NOMO-1 treated with dmso at 0.1 percent for 144 hours (cell line): ENCODE data around the gene SERTAD3.
"Not testable (repeated sequence)": the region's sequence is repeated elsewhere in the genome, so short reads cannot be mapped to it uniquely, and the experiment has no call there.

ENCODE experiments used
- DNase-seq: peaks from one replicate; lab custom pipeline; 2025; ENCODE audit not compliant: unreplicated experiment; lab: John Stamatoyannopoulos, UW

The SERTAD3 gene

DNA sequence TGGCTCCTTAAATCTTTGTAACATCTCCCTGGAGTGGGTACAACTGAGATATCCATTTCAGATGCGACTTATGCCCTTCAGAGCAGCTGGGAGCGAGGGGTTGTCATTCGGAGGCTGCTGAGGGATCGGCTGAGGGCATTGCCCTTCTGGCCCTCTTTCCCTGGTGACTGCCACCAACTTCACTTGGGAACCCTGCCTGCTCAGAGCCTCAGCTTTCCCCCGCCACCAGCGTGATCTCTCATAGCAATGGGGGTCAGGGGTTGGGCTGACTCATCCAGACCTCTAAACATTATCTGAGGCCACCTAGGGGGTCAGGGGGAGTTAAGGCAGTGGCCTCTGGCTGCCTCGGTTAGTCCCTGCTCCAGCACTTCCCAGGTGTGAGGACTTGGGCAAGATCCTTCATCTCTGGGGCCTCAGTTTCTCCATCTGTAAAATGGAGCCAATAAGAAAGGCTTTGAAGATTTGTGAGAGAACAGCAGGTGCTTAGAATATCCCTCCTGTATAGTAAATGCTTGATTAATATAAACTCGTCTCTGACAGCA, 32.1 kb downstream of the SERTAD3 start:
- DNase-seq, result no peak

DNA sequence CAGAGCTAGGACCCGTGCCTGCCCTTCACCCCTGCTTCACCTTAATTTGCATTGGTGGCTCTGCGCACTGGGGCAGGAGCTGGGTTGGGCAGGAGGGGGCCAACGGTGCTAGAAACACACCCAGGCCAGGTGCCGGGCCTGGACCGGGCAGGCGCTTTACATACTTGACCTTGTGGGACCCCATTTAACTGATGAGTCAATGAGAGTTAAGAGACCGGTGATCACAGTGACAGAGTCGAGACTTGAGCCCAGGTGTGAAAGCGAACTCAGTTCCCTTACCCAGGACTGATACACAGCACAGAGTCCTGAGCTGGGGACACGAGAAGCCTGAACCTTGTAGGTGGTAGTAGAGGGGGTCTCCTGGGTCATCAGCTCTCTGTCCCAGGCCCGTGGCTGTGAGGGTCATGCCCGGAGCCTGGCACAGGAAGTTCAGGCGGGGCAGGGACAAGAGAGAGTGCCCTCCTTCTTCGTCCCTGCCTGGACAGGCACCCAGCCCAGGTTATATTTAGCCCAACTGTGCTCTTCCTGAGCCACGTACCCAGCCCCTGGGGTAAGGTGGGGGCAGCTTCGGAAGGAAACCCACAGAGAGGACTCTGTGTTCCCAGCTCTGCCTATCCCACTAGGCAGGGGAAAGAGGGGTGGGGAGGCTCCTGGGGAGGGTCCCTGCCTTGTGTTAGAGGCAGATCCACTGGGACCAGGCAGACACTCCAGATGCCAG, 32.9 kb downstream of the SERTAD3 start:
- no peak for DNase-seq

DNA sequence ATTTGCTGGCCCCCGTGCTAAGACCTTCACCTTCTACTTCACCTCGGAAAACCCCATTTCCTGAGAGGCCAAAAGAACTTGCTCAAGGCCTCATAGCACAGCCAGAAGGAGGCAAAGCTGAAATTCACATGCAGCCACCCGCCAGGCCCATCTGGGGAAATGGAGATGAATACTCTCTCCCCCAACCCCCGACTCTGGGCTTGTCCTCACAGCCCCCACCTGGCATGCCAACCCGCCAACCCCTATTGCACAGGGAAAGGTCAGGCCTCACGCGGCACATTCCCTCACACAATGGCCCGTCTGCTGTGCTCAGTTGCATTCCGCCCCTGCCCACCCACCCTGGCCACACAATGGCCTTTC, 34.1 kb downstream of the SERTAD3 start:
- DNase-seq, result no peak

DNA sequence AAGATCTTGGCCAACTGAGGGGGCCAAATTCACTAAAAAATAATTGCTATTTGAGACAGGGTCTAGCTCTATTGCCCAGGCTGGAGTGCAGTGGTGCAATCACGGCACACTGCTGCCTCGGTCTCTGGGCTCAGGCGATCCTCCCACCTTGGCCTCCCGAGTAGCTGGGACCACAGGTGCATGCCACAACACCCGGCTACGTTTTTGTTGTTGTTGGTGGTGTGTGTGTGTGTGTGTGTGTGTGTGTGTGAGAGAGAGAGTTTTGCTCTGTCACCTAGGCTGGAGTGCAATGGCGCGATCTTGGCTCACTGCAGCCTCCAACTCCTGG, 35.6 kb downstream of the SERTAD3 start:
- not testable (repeated sequence) for DNase-seq

DNA sequence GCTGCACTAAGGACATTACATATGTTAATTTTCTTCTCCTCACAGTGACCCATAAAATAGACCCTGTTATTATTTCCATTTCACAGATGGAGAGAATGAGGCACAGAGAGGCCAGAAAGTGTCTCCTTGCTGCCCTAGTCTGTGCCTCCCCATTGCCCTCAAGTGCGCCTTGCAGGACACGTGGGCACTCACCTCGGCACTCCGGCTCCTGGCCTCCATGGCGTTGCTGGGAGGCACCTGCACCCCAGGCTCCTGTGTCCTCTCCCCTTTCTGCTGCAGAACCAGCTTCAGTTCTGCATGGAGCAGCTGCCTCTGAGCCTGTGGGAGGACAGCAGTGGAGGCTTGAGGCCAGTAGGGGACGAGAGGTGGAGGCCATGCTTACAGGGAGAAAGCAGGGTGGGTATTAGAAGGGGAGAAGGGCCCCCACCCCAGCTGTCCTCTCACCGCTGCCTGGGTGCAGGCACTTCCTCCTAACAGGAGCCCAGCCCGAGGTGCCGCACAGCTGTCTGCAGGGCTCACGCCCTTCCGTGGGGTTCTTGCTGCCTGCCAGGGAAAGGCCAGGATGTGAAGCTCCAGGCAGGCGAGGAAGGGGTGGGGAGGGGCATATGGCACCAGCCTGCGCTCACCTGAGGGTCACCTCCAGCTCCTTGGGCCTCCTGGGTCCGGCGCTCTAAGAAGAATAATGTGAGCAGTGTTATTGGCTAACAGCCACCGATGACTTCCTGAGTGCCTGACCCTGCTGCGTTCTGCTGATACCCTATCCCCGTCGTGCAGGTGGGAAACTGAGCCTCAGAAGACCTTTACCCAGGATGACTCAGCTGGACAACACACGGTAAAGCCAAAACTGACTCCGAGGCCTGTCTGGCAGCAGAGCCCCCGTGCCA, 36.2 kb downstream of the SERTAD3 start:
- no peak for DNase-seq

DNA sequence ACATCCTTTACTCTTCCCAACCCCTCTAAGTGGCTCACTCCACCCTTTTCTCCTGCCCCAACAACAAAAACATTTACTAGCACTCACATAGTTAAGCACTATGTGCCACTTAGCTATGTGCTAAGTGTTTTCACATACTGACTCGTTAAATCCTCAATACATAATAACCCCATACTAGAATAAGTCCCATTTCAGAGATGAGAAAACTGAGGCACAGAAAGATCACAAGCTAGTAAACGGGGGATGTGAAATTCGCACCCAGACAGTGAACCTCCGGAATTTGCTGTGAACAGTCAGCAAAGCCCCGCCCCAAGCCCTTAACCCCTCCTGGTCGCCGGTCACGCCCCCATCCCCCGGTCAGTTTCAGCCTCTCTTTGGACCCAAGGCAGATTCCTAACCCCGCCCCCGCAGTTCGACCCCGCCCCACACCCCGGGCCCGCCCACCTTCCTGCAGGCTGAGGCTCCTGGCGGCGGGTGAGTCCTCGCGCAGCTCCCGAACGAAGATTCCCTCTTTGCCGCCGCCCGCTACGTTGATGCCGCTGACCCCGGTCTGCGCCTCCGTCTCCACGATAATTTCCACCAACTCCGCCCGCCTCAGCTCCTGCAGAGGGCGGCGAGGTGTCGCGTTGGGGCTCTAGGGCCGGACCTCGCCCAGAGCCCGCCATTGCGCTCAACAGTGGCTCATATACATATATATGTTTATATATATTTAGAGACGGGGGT, 40.7 kb downstream of the SERTAD3 start:
- DNase-seq, result peak; percentile 76

DNA sequence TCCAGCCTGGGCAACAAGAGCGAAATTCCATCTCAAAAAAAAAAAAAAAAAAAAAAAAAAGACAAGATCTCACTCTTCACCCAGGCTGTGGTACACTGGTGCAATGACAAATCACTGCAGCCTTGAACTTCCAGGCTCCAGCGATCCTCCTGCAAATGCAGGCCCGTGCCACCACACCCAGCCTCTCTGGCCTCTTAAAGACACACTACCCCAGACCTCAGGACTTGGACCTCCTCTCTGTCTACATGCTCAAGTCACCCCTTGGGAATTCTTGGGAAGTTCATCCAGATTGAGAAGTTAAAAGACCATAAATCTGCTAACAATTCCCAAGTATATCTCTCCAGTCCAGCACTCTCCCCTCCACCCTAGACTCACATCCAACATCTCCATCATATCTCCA, 43.6 kb downstream of the SERTAD3 start:
- no peak for DNase-seq

DNA sequence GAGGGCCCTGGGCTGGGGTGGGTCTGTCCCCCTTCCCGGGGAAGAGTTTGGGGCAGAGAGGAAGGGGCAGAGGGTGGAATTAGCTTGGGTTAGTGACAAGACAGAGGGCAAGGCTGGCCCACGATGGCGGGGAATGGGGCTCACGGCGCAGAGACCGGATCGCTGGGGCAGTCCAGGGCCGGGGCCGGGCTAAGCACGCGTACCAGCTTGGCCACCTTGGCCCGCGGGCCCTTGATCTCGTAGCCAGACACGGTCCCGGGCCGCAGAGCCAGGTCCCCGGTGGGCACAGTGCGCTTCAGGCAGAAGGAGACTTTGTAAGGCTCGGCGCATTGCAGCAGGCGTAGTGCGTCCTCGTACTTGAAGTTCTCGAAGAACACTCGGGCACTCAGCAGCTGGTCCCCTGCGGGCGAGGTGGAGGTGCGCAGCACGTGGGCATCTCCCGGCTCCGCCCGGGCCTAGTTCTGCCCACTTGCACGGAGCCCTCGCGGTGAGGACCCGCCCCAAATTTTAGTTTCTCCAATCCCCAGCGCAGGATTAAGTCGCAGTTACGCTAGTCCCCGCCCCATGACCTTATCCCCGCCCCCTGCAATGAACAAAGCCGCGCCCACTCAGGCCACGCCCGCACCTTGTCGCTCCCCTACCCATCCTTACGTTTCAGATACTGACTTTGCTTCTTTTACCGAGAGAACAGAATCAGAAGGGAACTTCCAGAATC, 45.6 kb downstream of the SERTAD3 start:
- no peak for DNase-seq

DNA sequence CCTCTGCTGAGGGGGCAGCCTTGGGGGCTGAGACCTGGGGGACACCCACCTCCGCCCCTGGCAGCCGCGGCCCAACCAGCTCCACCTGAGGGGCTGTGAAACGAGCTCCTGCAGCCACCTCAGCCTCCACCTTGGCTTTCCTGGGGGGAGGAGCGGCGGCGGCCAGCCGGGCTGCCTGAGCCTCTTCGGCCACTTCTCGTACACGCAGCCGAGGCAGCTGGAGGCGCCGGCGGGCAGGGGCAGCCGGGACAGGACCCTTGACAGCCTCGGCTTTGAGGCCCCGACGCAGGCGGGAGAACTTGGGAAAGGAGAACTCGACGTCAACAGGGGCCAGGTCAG, 46.6 kb downstream of the SERTAD3 start:
- DNase-seq, result no peak

DNA sequence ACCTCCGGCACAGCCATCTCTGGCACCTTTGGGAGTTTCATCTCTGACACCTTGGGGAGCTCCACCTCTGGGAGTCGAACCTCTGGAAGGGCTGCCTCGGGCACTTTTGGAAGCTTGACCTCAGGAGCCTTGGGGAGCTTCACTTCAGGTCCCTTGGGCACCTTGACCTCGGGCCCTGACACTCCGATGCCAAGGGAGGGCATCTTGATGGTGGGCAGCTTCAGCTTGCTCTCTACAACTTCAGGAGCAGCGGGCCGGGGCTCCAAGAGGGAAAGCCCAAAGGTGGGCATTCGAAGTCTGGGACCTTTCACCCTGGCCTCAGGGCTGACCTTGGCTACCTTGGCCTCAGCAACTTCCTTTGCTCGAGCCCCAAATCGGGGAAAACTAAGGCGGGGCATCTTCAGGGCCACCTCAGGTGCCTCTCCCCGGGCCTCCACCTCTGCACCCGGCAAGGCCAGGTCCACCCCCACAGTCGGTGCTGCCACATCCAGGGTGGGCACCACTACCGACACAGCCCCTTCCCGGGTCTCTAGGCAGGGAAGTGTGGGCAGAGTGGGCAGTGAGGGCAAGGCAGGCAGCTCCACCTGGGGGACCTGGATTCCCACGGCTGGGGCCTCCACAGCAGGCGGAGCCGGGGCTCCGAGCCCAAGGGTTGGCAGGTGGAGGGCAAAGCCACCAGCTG, 47.1 kb downstream of the SERTAD3 start:
- no peak for DNase-seq

DNA sequence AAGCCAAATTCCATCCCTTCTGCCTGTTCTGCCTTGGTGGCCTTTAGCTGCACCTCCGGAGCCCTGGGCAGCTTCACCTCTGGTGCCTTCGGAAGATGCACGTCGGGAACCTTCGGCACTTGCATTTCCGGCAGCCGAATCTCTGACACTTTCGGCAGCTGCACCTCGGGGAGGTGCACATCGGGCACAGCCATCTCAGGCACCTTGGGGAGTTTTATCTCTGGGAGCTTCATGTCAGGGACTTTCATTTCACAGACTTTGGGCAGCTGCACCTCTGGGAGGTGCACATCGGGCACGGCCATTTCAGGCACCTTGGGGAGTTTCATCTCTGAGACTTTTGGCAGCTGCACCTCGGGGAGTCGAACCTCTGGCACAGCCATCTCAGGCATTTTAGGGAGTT, 48.2 kb downstream of the SERTAD3 start:
- no peak for DNase-seq

DNA sequence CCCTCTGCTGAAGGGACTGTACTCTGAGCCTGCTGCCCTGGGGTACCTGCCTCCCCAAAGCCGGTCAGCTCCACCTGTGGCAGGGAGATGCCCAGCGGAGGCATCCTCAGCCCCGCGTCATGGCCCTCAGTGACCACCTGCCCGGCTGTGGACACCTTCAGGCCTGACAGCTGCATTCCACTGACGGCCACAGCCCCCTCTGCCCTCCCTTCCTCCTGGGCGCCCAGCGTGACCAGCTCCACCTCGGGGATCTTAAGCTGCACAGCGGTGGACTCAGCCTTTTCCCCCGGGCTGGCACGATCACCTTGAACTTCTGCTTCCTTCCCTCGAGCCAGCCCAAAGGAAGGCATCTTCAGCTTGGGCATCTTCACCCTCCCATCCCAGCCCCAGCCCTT, 49.3 kb downstream of the SERTAD3 start:
- DNase-seq, result no peak

DNA sequence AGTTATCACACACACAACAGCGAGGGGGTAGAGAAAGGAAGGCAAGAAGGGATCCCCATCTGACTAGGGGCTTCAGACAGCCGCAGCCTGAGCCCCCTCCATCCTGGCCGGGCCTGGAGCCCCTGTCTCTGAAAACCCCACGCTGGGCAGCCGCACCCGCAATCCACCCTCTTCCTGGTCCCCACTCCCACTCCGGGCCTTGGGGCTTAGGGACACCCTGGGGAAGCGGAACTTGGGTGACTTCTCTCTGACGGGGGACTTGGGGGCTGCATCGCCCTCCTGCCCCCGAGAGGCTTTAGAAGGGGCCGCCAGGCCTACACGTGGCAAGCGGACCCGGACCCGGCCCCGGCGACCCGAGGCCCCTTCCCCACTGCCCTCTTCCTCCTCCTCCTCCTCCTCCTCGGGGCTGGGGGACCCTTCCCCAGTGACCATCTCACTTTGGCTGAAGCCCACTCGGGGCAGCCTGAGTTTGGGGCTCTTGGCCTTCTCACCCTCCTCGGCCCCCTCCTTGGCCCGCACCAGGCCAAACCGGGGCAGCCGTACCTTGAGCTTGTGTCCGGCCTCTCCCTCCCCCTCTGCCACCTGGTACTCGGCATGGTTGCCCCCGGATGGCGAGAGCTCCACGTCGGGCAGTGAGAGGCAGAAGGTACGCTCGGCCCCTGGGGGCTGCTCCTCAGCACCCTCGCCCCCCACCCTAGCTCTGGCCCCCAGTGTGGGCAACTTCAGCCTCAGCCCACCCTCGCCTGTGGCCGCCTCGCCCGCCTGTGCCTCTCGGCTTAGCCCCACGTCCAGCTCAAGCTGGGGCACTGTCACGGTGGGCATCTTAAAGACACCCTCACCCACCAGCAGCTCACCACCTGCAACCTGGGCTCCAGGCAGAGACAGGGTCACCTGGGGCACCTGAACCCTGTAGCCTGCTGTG, 50.0 kb downstream of the SERTAD3 start:
- DNase-seq, result no peak

DNA sequence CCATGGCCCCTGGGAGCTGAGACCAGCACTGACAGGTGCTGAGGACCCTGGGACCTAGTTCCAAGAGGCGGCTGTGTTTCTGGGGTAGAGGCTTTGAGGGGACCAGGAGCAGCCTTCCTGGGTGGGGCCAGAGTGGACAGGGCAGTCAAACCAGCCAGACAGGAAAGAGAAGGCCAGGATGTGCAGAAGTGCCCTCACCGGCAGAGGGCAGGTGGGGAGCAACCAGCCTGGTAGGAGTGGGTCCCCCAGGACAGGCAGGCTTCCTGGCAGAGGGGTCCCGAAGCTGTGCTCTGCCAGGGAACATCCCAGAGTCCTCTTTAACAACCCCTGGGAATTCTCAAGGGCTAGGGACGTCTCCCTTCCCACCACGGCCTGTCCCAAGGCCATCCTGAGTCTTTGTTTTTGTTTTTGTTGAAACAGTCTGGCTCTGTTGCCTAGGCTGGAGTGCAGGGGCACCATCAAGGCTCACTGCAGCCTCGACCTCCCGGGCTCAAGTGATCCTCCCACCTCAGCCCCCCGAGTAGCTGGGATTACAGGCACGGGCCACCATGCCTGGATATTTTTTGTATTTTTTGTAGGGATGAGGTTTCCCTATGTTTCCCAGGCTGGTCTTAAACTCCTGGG, 51.1 kb downstream of the SERTAD3 start:
- DNase-seq, result no peak

DNA sequence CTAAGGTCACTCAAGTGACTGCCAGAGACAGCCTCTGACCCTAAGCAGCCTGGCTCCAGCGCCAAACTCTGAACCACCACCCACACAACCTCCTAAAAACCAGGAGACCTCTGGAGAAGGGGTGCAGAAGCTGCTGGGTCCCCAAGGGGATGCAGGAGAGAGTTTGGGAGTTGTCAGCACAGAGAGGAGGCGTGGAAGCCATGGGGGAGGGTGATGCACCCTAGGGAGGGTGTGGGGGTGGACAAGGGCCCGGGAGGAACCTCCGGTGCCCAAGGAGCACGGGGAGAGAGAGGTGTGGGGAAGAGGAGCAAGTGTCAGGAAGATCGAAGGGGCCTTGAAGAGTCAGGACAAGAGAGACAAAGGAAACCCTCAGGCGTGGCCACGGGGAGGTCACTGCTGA, 52.0 kb downstream of the SERTAD3 start:
- no peak for DNase-seq
